ENCODE measurements around the gene CRKL.

Gene CRKL

DNA sequence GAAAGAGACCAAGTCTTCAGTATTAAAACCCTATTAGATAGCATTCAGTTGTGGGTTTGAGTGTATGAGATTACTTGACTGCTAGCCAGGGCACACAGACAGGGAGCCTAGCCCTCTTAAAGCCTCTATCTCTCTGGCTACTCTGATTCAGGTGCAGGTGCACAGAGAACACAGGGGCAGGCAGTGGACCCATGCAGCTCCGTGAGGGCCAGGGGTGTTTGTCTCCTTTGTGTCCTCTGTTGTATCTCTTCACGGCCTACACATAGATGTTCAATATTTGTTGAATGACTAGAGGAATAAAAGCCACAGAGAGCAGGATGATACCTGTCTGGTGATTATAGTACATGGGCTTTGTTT, 28.3 kb downstream of the CRKL start:
- Mint-ChIP-seq H3K4me1 (ENCODE audit: low read depth in 2 of 2) (peaks cover 43 to 58% of the 10 kb centered on the region in 2 donors), H3K4me3 (no peak overlapping the region), H3K36me3 (ENCODE audit: insufficient read depth) (peaks cover 34% of the 10 kb centered on the region), H3K27me3 (no peaks in the 10 kb centered on the region), H3K27ac (peak overlapping the region; percentile 35 to 72), H3K9me3 (no peaks in the 10 kb centered on the region)
- ATAC-seq (replicated peaks) (no peak), DNase-seq (no peak)

DNA sequence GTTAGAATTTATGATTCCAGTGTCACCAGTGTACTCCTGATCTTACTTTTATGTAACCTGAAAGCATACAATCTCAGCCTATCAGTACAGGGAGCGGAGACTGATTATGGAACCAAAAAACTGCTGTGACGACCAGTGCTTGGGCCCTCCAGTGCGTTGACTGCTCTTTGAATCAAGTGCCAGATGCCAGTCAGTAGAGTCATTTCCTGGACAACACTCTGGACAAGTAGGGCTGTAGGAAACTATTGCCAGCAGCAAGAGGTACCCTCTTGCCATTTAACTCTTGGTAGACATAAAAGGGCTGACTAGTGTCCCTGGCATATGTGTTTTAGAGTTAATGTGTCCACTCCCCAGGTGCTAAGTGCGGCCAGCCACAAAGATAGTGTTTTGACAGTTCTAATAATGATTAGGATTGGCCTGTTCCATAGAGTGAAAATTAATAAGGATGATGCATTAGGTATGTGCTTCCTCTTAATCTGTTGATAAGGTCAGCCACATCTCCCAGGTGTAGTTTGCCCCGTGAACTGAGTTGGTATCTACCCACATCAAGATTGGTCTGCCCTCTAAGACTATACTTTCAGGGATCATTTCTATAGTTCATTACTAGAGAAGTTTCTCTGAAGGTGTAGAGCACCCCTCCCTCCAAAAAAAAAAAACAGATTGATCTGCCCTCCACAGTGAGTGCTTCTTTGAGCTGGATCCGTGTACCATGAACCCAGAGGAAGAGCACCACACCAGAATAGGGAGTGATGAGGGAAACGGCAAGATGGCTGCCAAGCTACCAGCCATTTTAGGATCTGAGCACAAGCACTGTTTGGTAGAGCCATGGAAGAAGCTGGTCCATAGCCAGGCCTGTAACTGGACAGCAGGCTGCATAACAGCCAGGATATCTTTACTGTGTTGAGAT, 29.1 kb downstream of the CRKL start:
- ATAC-seq (replicated peaks) (no peak), DNase-seq (no peak)
- H3K36me3 Mint-ChIP-seq (ENCODE audit: insufficient read depth) = peaks cover 35% of the 10 kb centered on the region
- H3K4me1 Mint-ChIP-seq (ENCODE audit: low read depth in 2 of 2) = peaks cover 36 to 51% of the 10 kb centered on the region in 2 donors
- no peak overlapping the region for H3K4me3 Mint-ChIP-seq
- no peaks in the 10 kb centered on the region for H3K9me3 Mint-ChIP-seq
- H3K27ac Mint-ChIP-seq = peak overlapping the region; percentile 35 to 72
- no peaks in the 10 kb centered on the region for H3K27me3 Mint-ChIP-seq

GRCh38 chr22:20946991-20947390, 29.8 kb downstream of the CRKL start:
- ATAC-seq (replicated peaks) (no peak), DNase-seq (no peak)
- Mint-ChIP-seq H3K36me3 (ENCODE audit: insufficient read depth) (peaks cover 42% of the 10 kb centered on the region), H3K4me3 (no peak overlapping the region), H3K4me1 (ENCODE audit: low read depth in 2 of 2) (peaks cover 33 to 47% of the 10 kb centered on the region in 2 donors), H3K9me3 (no peaks in the 10 kb centered on the region), H3K27ac (peak overlapping the region in 1 of 2 donors; percentile 80), H3K27me3 (no peaks in the 10 kb centered on the region)

DNA sequence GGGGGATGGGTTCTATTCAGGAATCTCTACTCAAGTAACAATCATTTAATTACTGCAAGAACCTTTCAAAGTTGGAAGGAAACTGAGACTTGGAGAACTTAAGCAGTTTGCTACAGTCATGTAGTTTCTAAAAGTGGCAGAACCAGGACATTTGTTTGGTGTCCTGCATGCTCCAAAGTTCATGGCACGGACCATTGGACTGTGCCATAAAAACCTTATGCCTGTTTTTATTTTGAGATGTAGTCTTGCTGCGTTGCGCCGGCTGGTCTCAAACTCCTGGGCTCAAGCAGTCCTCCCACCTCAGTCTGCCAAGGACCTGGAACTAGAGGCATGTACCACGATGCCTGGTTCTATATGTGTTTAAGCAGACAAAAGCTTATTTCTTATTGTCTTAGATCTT, 31.2 kb downstream of the CRKL start:
- no peak for DNase-seq
- no peaks in the 10 kb centered on the region for H3K9me3 Mint-ChIP-seq
- no peaks in the 10 kb centered on the region for H3K27me3 Mint-ChIP-seq
- peaks cover 50% of the 10 kb centered on the region for H3K36me3 Mint-ChIP-seq (ENCODE audit: insufficient read depth)
- no peak overlapping the region for H3K27ac Mint-ChIP-seq
- ATAC-seq (replicated peaks) = no peak
- no peak overlapping the region for H3K4me3 Mint-ChIP-seq
- peaks cover 25 to 32% of the 10 kb centered on the region in 2 donors for H3K4me1 Mint-ChIP-seq (ENCODE audit: low read depth in 2 of 2)

GRCh38 chr22:20948989-20949388, 31.8 kb downstream of the CRKL start:
- H3K27me3 Mint-ChIP-seq = no peaks in the 10 kb centered on the region
- ATAC-seq (replicated peaks) (no peak), DNase-seq (no peak)
- peaks cover 20 to 27% of the 10 kb centered on the region in 2 donors for H3K4me1 Mint-ChIP-seq (ENCODE audit: low read depth in 2 of 2)
- peaks cover 55% of the 10 kb centered on the region for H3K36me3 Mint-ChIP-seq (ENCODE audit: insufficient read depth)
- no peak overlapping the region for H3K27ac Mint-ChIP-seq
- no peak overlapping the region for H3K4me3 Mint-ChIP-seq
- no peaks in the 10 kb centered on the region for H3K9me3 Mint-ChIP-seq

DNA sequence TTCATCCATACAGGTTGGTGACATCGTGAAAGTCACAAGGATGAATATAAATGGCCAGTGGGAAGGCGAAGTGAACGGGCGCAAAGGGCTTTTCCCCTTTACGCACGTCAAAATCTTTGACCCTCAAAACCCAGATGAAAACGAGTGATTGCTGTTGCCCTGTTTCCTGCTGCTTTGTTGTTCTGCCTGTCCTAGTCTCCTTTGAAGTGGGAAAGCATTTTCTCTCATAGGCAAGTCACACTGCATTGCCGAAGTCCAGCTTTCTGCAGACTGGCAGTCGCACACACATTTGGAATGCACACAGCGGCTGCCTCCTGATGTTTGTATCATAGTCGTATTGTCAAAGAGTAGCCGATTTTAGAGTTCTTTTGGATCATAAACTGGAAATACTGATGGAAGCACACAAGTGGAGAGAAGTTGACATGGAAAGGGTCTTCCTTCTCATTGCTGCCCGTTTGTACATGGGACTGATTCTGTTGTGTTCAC, 32.5 kb downstream of the CRKL start:
- H3K27ac Mint-ChIP-seq = peak overlapping the region in 1 of 2 donors; percentile 60

DNA sequence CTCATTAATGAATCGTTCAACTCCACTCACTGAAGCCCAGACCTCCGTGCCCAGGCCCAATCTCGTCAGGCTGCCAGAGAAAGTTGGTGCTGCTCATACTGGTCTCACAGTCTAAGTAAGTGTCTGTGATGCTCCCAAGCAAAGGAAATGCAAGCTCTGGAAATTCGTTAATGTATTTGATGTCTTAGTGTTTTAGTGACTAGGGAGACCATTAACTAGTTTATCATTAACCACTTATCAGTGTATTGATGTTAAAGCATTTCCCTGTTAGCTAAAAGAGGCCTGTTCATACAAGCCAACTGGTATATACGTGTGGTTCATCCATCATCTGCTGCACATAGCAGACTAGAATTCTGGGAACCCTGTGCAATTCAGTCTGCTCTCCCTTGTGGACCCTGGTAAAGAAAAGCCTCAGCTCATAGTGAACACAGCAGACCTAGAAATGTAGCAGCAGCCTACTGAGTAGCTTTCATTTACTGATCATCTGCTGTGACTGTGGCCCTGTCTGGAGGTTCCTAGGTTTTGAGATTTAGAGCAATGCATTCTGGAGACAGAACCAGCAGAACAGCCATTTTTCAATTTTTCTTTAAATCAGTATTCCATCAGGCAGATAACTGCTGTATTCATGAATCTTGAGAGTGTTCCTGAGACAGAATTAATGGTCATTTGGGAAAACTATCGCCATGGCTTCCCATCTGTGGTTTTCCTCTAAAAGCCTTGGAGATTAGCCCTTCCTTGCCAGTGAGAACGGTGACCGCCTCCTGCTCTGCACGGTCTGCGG, 34.1 kb downstream of the CRKL start:
- Mint-ChIP-seq H3K27ac (no peak overlapping the region), H3K27me3 (peaks cover 0 to 4% of the 10 kb centered on the region in 2 donors), H3K4me1 (ENCODE audit: low read depth in 2 of 2) (peaks cover 6 to 13% of the 10 kb centered on the region in 2 donors), H3K9me3 (no peaks in the 10 kb centered on the region), H3K4me3 (no peak overlapping the region), H3K36me3 (ENCODE audit: insufficient read depth) (peaks cover 56% of the 10 kb centered on the region)
- ATAC-seq (replicated peaks) (no peak), DNase-seq (no peak)

More for the DNA sequence above, 32.5 kb downstream of the CRKL start:
- Mint-ChIP-seq H3K4me1 (ENCODE audit: low read depth in 2 of 2) (peaks cover 18 to 27% of the 10 kb centered on the region in 2 donors), H3K27me3 (no peaks in the 10 kb centered on the region), H3K9me3 (no peaks in the 10 kb centered on the region), H3K36me3 (ENCODE audit: insufficient read depth) (peaks cover 60% of the 10 kb centered on the region), H3K4me3 (no peak overlapping the region)
- ATAC-seq (replicated peaks) (no peak), DNase-seq (no peak)

- ATAC-seq (replicated peaks) = no peak
- peaks cover 59% of the 10 kb centered on the region for H3K36me3 Mint-ChIP-seq (ENCODE audit: insufficient read depth)
- peaks cover 6 to 10% of the 10 kb centered on the region in 2 donors for H3K4me1 Mint-ChIP-seq (ENCODE audit: low read depth in 2 of 2)
- no peak for DNase-seq
- peaks cover 0 to 10% of the 10 kb centered on the region in 2 donors for H3K27me3 Mint-ChIP-seq
- no peak overlapping the region for H3K4me3 Mint-ChIP-seq
- no peak overlapping the region for H3K27ac Mint-ChIP-seq
- H3K9me3 Mint-ChIP-seq = no peaks in the 10 kb centered on the region
Observed at GRCh38 chr22:20951932-20952380, 34.7 kb downstream of the CRKL start.

GRCh38 chr22:20952544-20953341, 35.5 kb downstream of the CRKL start:
- H3K27me3 Mint-ChIP-seq = peaks cover 1 to 18% of the 10 kb centered on the region in 2 donors
- H3K9me3 Mint-ChIP-seq = no peaks in the 10 kb centered on the region
- H3K4me1 Mint-ChIP-seq (ENCODE audit: low read depth in 2 of 2) = peaks cover 7 to 8% of the 10 kb centered on the region in 2 donors
- peaks cover 54% of the 10 kb centered on the region for H3K36me3 Mint-ChIP-seq (ENCODE audit: insufficient read depth)
- no peak overlapping the region for H3K4me3 Mint-ChIP-seq
- ATAC-seq (replicated peaks) (no peak), DNase-seq (no peak)
- no peak overlapping the region for H3K27ac Mint-ChIP-seq

DNA sequence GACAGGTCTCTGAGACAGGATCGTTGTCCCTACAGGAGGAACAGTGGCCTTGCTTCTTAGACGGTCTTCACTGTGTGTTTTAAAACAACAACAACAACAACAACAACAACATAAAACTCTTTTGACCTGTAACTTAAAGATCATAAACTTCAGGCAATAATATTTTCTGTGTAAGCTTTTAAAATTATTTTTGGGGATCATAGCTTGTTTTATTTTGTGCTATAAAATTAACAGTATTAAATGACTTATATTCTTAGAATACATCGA, 36.1 kb downstream of the CRKL start:
- Mint-ChIP-seq H3K36me3 (ENCODE audit: insufficient read depth) (peaks cover 52% of the 10 kb centered on the region), H3K4me1 (ENCODE audit: low read depth in 2 of 2) (peaks cover 4 to 12% of the 10 kb centered on the region in 2 donors), H3K27ac (no peak overlapping the region), H3K9me3 (no peaks in the 10 kb centered on the region), H3K27me3 (peaks cover 7 to 23% of the 10 kb centered on the region in 2 donors), H3K4me3 (no peak overlapping the region)
- no peak for ATAC-seq (replicated peaks)
- DNase-seq = no peak

- Mint-ChIP-seq H3K27me3 (peaks cover 9 to 28% of the 10 kb centered on the region in 2 donors), H3K27ac (peak overlapping the region in 1 of 2 donors; percentile 23), H3K36me3 (ENCODE audit: insufficient read depth) (peaks cover 53% of the 10 kb centered on the region), H3K4me3 (peak overlapping the region in 1 of 2 donors; percentile 33), H3K9me3 (no peaks in the 10 kb centered on the region), H3K4me1 (ENCODE audit: low read depth in 2 of 2) (peaks cover 4 to 12% of the 10 kb centered on the region in 2 donors)
- DNase-seq (no peak), ATAC-seq (replicated peaks) (no peak)
Observed at GRCh38 chr22:20953668-20954500, 36.7 kb downstream of the CRKL start.

DNA sequence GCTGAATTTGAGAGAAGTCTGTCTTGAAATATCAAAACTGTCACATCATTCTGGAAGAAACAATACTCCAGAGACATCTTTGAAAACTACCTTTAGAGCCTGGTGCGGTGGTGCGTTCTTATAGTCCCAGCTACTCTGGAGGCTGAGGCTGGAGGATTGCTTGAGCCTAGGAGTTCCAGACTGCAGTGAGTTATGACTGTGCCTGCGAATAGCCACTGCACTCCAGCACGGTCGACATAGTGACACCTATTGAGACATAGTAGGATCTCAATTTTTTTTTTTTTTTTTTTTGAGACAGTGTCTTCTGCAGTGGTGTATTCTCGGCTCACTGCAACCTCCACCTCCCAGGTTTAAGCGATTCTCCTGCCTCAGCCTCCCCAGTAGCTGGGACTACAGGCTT, 38.3 kb downstream of the CRKL start:
- H3K36me3 Mint-ChIP-seq (ENCODE audit: insufficient read depth) = peaks cover 38% of the 10 kb centered on the region
- DNase-seq (no peak), ATAC-seq (replicated peaks) (no peak)
- H3K27me3 Mint-ChIP-seq = peaks cover 15 to 34% of the 10 kb centered on the region in 2 donors
- peaks cover 0 to 12% of the 10 kb centered on the region in 2 donors for H3K4me1 Mint-ChIP-seq (ENCODE audit: low read depth in 2 of 2)
- no peaks in the 10 kb centered on the region for H3K9me3 Mint-ChIP-seq
- no peak overlapping the region for H3K27ac Mint-ChIP-seq
- no peak overlapping the region for H3K4me3 Mint-ChIP-seq
